HG03521 (cell line): ENCODE measurements around the gene DNAJC11.
"Not testable (repeated sequence)": the region's sequence is repeated elsewhere in the genome, so short reads cannot be mapped to it uniquely, and the experiment has no call there.

ENCODE experiments used
- ATAC-seq: cut with Tn5 transposase; IDR thresholded peaks from one replicate; pipeline ENCODE4 v1.9.1; 2021; ENCODE audit warnings: mild to moderate bottlenecking, moderate library complexity; ENCODE audit not compliant: unreplicated experiment

Gene DNAJC11

DNA sequence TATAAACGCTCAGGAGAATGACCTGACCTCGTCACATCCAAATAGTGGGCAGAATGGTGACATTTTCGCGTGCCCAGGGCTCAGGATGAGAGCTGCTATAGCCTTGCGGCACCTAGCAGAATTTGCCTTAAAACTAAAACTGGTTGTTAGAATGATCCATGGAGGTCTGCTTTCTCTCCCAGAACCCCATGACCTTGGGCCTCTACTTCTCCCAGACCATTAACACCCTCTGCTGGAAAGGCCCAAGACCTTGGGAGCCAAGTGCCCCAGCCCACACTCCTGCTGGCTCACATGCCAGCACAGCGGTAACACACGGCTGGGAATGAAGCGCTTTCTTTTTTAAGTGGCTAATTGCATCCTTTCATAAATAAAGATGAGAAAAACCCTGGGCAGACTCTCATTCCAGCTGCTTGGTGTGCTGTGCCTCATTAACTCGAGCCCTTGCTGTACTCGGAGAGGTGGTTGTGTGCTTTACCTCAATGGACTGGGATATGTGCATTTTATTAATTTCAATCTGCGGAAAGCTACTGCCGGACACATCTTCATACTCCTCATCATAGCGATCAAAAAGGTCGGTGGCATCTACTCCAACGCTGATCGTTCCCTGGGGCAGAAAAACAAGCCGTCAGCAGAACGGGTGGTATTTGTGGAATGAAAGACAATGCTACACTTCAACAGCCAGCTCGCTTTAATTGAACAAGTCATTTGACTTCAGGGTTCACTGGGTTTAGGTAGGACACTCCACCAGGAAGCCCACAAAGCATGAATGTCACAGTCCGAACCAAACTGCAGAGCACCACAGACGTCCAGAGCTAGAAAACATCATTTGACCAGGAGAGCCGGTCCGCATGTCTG lies 48.0 kb downstream of the DNAJC11 start:
- ATAC-seq = no peak

DNA sequence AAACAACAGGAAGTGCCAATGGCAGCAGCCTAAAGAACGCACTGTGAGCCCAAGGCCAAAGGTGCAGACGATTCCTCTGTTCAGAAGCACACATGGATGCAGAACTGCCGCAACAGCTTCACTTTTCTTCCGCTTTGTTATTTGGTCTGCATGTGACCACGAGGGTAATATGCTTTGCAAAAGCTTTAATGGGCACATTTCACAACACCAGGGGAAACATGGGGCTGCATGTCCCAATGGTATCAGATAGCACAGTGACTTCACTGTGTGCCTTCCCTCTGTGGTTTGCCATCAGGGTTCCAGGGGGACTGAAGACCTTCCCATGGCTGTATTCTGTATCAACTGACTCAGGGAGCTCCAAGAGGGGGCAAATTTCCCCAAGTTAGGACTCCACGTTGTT lies 48.6 kb downstream of the DNAJC11 start:
- no peak for ATAC-seq

DNA sequence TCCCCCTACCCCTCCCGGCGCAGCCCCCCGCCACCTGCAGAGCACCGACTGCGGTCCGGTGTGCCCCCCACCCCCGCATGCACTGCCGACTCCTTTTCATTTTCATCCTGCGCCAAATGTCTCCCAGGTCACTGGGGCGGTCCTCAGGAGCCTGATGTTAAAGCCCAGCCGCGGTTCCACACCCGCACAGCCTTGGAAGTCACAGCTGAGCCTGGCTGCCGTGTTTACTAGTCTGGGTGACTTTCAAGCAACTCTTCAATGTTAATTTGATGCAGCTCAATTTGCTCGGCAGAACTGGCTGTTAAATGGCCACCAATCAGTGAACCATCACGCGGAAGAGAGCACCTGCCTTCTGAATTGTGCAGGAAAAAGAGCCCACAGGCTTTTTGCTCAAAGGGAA lies 49.7 kb downstream of the DNAJC11 start:
- ATAC-seq = no peak

DNA sequence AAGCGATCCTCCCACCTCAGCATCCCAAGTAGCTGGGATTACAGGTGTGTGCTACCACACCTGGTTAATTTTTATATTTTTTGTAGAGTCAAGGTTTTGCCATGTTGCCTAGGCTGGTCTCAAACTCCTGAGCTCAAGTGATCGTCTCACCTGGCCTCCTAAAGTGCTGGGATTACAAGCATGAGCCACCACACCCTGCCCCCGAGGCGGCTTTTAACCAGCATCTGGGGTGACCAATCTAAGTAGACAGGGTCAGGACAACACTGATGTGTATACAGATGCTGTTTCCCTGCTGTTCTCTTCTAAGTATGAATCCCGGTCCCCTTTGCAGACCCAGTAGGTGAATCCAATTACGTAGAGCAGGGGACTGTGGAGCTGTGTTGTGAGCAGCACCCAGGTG lies 53.1 kb downstream of the DNAJC11 start:
- ATAC-seq = no peak

DNA sequence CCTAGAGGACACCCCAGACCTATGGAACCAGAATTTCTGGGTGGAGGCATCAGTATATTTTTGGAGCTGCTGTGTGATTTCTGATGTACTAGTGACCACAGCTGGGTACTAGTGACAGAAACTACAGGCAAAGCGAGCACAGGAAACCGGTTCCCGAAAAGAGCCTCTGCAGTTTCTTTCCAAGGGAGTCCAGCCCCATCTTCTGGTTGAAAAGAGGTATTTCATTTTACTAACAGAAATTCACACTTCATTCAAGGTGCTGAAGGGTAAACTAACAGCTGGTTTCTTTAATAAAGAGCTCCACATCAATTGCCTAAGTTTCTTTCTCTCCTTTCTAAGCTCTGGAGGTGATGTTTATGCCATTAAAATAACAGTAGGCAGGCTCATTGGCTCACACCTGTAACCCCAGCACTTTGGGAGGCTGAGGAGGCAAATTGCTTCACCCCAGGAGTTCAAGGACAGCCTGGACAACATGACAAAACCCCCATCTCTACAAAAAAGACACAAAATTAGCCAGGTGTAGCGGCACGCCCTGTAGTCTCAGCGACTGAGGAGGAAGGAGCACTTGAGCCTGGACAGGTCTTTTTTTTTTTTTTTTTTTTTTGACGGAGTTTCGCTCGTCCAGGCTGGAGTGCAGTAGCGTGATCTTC lies 55.0 kb downstream of the DNAJC11 start:
- no peak for ATAC-seq

DNA sequence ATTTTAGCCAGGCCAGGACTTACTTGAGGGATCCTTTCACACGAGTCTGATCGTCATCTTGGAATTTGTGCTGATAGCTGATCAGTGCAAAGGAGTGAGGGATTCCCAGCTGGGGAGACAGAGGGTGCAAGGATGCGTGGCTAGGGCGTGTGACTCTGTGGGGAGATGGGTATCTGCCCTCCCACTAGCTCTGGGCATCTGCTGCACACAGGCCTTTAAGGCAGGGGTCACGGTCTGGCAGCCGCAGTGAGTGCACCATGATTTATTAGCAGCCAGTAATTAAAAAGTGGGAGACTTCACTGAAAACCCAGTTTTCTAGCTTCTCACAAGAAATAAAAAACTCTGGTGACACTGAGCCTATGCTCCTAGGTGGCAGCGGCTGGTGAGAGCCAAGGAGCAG lies 56.6 kb downstream of the DNAJC11 start:
- ATAC-seq = no peak

DNA sequence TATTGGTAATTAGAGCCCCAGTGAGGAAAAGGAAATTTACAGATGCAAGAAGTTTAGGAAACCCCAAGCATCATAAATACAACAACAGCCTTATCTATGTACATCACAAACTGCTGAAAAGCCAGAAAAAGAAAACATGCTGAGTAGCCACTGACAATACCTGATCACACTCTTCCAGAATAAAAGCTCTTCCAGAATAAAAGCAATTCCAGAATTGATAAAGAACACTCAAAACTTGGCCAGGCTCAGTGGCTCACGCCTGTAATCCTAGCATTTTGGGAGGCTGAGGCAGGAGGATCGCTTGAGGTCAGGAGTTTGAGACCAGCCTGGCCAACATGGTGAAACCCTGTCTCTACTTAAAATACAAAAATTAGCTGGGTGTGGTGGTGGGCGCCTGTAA lies 60.7 kb downstream of the DNAJC11 start:
- not testable (repeated sequence) for ATAC-seq

DNA sequence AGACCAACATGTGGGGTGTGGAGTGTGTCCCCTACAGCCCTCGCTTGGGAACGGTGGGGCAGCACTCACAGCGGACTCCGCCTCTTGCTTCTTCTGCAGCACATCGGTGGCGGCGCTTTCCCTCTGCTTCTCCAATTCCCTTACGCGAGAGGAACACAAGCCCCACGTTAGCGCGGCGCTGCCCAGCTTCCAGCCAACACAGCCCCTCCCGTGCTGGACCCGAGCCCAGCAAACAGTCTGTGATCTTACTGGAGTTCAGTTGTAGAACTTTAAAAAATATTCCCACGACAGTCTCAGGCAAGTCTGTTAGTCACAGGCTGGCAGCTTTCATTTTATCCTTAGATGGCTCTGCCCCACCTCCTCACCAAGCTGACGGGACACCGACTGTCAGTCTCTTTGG lies 63.4 kb downstream of the DNAJC11 start:
- no peak for ATAC-seq

DNA sequence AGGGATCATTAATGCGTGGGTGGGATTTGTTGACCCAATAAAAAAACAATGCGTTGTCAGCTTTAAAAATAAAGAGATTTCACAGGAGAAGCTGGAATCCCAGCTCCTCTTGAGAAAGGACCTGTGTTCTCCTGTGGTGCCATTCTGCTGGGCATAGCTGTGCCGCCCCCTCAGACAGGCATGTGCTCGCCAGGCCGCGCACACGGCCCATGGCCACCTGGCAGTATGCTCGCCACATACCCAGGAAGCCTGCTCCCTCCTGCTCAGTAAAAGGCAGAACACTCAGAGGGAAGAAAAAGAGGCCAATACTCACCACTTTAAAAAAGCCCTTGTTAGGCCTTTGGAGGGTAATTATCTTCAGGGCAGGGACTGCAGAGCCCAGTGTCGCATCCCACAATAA lies 63.8 kb downstream of the DNAJC11 start:
- ATAC-seq = no peak

DNA sequence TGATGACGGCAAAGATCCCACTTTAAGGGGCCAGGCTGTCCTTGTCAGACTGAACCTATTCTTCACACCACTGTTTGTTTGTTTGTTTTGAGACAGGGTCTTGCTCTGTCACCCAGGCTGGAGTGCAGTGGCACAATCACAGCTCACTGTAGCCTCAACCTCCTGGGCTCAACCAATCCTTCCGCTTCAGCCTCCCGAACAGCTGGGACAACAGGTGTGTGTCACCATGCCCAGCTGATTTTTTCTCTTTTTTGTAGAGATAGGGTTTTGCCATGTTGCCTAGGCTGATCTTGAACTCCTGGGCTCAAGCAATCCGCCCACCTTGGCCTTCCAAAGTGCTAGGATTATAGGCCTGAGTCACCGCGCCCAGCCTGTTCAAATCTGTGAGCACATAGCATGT lies 64.8 kb downstream of the DNAJC11 start:
- ATAC-seq = not testable (repeated sequence)

DNA sequence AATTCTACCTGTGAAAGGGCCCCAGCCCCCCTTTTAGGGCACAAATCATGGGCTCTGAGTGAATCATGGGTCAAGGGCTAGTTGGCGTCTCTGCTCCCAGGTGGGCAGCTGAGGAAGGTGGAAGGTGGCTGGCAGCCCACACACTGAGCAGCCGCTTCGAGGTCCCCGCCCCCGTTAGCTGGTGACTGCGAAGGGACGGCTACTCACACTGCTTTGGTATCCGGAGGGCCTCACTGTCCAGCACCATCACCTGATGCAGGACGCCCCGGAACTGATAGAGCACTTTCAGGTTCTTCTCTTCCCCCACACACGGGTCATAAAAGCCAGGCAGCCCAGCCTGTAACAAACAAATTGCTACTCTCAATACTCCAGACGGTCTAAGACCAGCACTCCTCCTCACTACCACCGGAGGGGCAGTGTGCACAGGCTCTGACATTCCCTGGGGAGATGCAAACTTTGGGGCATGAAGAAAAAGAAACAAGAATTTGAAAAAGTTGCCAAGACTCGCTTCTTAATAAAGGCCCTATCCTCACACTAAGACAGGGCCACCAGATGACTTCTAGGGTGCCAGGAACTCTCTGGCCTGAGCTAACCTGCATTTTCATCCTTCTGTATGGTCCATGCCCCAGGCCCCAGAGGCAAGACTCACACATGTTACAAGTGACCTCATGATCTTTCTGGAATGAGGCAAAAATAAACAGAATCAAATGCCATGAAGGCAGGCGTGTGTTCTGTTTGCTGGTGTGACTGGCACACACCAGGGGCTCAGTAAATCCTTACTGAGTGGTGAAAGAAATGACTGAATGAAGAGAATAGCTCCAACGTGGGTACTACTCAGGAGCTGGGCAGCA lies 65.5 kb downstream of the DNAJC11 start:
- no peak for ATAC-seq

DNA sequence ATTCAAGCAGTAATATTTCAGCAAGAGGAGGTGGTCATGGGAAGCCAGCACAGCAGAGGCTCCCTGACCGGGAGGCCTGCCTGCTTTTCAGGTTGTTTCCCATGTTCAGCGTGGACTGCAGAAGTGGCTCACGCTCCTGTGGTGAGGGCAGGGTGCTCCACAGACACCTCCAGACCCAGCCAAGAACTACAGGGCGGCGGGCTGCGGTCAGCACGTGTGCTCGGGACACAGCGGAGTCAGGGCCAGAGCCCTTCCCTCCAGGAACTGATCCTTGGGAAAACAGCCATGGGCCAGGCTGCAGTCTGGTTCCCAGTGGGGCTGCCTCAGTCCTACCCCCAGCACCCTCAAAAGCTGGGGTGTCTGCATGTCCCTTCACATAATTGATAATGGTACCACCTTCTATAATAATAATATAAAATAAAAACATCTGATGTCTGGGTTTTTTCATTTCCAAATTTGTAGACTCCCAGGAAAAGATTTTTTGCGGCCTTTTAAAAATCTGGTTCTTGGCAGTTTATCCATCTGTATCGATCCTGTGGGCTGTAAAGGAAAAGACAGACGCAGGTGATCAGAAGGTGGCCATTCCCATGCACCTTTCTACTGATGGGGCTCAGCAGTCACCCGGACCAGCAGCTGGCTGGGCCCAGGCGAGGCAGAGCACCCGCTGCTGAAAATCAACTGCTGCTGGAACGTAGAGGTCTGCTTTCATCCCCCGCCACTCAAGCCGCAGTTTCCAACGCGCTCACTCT lies 66.3 kb downstream of the DNAJC11 start:
- ATAC-seq = no peak

DNA sequence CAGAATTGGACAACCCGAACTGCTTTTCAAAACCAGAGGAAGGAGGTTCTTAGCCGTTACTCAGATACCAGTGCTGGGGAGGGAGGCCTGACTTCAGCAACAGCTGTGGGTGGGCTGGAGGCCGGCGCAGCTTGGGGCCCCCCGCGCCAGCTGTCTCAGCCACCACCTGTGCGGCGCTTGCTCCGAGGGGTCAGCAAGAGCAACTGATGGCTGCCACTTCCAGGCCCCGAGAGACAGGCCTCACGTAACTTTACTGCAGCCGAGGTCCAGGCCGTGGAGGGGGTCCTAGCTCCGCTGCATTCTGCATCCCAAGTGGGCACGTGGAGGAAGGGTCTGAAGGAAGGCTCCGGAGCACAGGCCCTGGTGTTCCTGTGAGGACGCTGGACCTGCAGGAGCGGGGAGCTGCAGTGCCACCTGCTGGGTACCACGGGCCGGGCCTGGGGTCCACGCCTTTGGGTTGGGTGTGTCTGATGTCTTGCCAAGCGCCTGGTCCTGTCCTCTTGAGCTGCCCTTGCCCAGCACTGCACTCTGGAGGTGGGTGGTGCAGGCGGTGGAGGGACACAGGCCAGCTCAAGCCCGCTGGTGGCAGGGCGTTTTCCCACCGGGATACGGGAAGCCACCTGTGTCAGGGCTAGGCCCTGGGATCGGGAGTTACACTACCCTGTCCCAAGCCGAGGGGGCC lies 67.1 kb downstream of the DNAJC11 start:
- ATAC-seq = no peak

DNA sequence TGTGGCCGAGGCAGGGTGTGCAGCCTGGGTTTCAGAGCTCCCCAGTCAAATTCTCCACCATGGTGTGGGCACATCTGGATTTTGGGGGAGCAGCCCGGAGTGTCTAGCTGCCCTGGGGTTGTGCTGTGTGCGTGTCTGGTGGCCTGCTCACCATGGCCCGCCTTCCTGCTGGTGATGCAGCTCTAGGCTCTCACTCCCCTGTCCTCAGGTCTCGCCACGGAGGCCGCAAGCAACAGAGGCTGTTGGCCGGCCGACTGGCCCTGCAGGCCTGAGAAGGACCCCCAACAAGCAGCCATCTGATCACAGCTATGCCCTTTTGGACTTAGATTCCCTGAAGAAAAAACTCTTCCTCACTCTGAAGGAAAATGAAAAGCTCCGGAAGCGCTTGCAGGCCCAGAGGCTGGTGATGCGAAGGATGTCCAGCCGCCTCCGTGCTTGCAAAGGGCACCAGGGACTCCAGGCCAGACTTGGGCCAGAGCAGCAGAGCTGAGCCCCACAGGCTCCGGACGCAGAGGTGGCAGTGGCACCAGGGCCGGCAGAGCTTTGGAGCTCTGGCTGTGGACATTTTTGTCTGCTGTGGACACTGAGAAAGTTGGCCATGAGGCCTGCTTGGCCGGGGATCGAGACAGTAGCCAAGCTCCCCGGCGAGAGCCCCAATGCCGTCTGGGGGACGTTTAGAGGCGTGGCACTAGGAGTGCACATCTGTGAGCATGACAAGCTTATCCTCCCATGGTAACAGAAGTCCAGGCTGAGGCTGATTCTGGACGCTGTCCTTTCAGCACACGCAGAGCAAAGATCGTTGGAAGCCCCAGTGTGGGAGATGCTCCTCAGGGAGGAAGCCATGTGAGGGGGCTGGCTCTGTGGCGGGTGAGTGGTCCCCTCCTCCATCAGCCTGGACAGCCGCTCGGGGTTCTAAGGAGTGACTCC lies 68.8 kb downstream of the DNAJC11 start:
- ATAC-seq = no peak

DNA sequence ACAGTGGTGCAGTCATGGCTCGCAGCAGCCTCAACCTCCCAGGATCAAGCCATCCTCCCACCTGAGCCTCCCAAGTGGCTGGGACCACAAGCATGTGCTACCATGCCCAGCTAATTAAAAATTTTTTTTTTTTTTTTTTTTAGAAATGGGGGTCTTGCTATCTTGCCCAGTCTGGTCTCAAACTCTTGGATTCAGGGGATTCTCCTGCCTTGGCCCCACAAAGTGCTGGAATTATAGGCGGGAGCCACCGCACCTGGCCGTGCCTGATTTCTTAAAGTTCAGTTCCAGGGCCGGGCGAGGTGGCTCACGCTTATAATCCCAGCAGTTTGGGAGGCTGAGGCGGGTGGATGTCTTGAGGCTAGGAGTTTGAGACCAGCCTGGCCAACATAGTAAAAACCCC lies 70.6 kb downstream of the DNAJC11 start:
- no peak for ATAC-seq

DNA sequence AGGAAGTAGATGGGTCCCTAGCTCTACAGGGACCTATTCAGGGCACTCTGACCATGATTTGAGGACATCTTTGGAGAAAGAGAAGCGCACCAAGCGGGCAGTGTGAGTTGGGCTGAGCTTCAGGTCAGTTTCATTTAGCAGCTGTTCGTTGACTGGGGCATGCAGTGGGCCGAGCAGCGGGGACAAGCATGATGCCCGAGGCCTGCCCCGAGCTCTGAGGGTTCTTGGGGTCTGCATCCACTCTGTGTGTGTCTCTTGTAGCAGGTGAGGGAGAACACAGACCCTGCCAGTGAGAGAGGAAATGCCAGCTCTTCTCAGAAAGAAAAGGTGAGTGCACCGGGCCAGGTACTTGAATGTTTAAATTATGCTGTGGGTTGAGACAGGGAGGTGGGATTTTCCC lies 71.6 kb downstream of the DNAJC11 start:
- ATAC-seq = no peak

DNA sequence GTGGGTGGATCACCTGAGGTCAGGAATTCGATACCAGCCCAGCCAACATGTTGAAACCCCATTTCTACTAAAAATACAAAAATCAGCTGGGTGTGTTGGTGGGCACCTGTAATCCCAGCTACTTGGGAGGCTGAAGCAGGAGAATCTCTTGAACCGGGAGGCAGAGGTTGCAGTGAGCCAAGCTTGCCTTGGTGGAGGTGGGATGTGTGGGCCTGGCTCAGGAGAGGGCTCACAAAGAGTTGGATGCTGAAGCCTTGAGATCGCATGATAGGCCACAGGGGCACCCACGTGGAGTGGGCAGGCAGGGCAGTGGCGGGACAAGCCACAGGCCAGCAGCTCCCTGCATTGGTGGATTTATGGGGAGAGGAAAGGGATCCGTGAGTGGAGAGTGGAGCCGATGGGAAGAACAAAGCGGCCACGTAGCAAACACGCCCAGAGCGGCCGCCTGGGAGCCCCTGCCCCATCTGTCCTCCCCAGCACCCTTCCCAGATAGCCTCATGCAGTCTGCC lies 72.6 kb downstream of the DNAJC11 start:
- ATAC-seq = no peak

DNA sequence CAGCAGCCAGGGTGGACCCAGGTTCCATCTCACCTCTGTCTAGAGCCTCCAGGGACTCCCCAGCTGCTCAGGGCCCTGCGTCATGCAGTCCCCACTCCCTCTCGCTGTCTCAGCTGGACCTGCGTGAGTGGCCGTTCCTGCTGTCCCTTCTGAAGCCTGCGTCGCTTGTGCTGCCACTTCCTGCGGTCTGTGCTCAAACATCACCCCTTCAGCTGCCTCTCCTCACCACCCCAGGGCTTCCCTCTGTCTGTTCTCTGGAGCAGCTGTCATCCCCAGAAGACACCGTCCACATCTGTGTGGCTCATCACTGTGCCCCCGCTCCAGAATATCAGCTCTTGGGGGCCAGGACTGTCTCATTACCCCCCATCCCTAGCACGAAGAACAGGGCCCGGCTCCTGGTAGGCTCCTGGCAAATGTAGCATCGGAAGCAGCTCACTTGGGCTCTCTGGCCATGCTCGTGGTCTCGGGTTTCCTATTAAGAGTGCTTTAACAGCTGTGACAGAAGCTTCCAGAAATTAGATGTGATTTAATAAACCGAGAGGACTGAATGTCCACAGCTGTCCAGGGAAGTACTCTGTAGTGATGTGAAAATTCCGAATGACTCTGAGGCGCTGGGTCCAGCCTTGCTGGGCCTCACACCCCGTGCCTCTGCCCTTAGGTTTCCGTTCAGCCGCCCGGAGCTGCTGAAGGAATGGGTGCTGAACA lies 73.6 kb downstream of the DNAJC11 start:
- no peak for ATAC-seq
